ENCODE data around the gene RASA3.

- TF ChIP-seq TCF12 (IDR thresholded peaks at IDR 0.05; ENCODE audit: low read depth, low read length) (no peak), EZH2 (IDR thresholded peaks at IDR 0.05; ENCODE audit: borderline replicate concordance, control insufficient read depth, low read depth, low read length) (no peak), REST (IDR thresholded peaks at IDR 0.05; ENCODE audit: low read depth, low read length) (no peak)
Observed at GRCh38 chr13:114021464-114022308, 110.7 kb downstream of the RASA3 start.

All from GM12878 (cell line).